ELF-1 (cell line): ENCODE results near the gene HRH3.

ENCODE experiments used
- DNase-seq: peaks from one replicate; pipeline ENCODE4 v3.0.0-alpha.2; 2016; ENCODE audit warnings: low read depth, low spot score

The HRH3 gene

DNA sequence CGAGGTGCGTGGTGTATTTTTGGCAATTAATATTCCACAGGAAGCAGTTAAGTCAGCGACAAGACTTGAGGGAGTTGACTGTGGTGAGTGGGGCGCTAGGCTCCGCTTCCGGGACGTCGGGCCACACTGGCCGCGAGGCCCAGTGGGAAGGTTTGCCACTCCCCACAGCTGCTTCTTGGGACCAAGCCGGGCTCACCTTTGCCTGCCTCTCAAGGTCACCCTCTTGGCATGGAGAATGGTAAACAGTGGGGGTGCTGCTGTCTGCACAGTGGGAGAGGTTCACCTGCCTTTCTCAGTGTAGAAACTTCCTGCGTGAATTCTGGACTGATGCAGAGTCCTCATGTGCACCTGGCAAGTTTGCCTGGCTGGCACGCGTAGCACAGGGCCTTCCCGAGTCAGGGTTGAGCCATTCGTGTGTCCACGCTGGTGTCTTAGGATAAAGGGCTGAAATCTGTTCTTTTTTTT lies 24.6 kb upstream of the HRH3 start:
- DNase-seq = no peak

- DNase-seq = no peak
Observed at GRCh38 chr20:62243906-62244515, 23.9 kb upstream of the HRH3 start.

DNA sequence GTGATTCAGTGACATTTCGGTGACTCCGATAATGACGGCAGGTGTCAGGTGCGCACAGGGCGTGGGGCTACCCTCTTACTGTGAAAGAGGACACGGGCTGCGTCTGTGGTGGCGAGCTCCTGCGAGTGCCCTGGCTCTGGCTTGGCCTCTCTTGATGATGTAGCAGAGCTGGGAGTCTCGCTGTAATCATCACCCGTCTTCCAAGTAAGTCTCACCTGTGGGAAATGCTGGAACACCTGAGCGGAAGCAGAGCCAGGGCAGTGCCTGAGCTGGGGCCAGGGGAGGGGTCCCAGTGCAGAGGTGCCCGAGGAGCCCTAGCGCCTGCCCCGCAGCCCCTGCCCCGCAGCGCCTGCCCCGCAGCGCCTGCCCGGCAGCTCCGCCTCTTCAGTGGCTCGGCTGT lies 23.0 kb upstream of the HRH3 start:
- no peak for DNase-seq

GRCh38 chr20:62242176-62242575 lies 22.1 kb upstream of the HRH3 start:
- no peak for DNase-seq

DNA sequence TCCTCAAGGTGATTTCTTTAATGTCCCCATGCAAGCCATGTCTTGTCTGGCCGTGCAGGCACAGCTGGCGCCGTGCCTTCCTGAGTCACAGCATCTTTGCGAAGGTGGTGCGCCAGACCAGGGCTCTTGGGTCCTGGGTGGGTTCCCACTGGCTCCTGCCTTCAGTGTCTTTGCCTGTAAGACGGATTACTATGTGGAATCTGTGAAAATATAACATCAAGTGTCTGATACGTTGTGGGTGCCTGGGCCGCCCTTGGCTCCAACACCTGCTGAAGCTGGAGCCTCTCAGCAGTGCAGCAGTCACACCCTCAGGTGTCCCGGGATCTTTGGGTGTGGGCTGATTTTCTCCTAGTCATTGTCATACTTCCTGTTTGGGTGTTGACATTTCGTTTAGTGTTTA lies 21.4 kb upstream of the HRH3 start:
- no peak for DNase-seq

DNA sequence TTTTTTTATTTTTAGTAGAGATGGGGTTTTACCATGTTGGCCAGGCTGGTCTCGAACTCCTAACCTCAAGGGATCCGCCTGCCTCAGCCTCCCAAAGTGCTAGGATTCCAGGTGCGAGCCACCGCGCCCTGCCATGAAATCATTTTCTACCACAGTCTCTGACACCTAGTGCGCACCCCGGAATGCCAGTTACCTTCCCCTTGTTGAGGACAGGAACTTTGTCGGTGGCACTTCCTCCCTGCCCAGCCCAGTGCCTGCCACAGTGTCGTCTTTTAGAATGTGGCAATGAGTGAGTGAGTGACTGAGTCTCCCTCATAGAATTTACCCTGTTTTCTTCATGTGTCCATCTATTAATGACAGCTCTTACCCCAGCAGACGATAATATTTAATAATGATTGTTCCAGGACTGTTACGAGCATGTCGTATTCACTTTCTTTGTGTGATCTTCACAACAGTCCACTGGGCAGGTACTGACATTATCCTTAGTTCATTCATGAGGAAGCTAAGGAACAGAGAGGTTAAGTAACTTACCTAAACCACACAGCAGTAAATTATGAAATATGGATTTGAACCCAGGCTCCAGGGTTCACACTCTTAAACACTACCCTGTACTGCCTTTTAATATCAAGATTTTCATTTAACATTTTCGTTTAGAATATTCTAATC lies 20.1 kb upstream of the HRH3 start:
- no peak for DNase-seq

- no peak for DNase-seq
Observed at GRCh38 chr20:62239278-62239879, 19.3 kb upstream of the HRH3 start.

DNA sequence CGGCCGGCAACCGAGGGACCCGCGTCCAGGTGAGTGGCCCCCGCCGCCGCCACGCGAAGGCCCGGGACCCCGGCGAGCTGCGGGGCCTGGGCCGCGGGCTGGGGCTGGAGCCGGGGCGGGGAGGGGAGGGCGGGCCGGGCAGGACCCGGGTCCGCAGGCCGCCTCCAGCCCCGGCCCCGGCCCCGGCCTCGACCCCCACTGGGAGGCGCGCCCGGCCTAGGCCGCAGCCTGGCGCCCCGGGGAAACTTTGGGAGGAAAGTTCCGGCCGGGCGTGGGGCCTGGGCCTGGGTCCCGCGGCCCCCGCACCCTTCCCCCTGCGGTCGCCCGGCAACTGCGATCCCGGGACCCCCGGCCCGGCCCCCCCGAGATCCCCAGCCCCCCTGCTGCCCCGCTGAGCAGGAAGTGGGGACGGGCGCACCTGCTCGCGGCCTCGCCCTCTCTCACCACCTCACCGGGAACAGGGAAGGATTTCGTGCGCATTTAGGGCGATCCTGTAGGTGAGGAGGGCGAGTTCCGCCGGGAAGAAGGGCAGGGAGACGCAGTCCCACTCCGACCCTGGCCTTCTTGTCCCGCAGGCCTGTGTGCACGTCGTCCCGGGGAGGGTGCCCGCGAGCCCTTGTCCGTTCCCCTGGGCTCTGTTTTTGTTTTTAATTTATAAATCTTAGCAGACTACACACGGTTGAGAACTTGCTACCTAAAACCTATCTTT lies 18.6 kb upstream of the HRH3 start:
- no peak for DNase-seq

DNA sequence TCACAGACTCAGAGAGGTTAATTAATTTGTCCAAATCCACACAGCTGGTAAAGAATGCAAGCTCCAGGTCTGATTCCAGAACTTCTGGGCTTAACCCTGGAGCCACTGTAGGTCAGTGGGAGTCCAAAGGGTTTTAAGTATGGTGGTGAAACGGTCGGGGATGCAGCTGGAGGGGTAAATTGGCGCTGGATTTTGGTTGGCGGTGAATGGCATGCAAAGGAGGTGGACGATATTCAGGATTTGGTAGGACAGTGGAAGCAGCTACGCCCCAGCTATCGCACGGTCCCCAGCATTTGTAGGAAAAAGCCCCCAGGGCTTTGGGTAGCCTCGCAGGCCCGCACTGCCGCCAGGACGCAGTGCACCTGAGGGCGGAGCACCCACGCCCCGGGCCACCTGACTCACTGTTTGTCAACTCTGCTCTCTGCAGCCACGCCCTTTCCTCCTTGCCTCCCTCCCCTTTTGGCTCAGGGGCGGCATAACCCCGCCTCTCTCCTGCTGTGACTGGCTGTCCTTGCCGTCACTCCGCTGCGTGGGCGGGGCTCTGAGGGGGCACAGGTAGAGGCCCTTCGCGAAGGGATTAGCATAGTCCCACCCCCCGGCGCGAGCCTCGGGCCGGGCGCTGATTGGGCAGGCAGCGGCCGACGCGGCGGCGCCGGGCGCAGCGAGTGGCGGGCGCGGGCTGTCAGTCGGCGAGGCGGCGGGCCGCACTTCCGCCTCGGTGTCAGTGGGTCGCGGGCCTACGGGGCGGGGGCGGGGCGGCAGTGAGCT lies 17.9 kb upstream of the HRH3 start, which contains the start of gene OSBPL2:
Gene OSBPL2, plus strand, starts transcription at position 721 of the 768 bp plus-strand sequence. CDS start 17,664 bp downstream, outside the sequence.
- DNase-seq = peak; percentile 100

- no peak for DNase-seq
Observed at GRCh38 chr20:62237514-62237800, 17.4 kb upstream of the HRH3 start.

GRCh38 chr20:62236766-62237513 lies 16.9 kb upstream of the HRH3 start:
- peak; percentile 82 for DNase-seq

- no peak for DNase-seq
Observed at GRCh38 chr20:62236200-62236599, 16.1 kb upstream of the HRH3 start.

DNA sequence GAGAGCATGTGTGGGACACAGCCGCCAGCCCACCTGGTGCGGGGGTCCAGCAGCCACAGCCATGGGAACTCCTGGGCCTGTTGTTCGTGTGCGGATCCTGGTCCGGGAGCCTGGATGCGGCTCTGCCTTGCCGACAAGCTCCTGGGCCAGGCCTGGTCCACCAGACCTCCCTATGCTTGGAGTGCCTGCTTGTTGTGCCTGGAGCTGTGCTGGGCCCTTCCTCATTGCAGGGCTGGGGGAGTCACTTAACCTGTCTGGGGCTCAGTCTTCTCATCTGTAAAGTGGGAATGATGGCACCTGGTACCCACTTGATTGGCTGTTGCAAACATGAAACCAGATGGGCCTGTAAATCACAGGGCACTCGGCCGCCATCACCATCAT lies 15.7 kb upstream of the HRH3 start:
- DNase-seq = no peak

DNA sequence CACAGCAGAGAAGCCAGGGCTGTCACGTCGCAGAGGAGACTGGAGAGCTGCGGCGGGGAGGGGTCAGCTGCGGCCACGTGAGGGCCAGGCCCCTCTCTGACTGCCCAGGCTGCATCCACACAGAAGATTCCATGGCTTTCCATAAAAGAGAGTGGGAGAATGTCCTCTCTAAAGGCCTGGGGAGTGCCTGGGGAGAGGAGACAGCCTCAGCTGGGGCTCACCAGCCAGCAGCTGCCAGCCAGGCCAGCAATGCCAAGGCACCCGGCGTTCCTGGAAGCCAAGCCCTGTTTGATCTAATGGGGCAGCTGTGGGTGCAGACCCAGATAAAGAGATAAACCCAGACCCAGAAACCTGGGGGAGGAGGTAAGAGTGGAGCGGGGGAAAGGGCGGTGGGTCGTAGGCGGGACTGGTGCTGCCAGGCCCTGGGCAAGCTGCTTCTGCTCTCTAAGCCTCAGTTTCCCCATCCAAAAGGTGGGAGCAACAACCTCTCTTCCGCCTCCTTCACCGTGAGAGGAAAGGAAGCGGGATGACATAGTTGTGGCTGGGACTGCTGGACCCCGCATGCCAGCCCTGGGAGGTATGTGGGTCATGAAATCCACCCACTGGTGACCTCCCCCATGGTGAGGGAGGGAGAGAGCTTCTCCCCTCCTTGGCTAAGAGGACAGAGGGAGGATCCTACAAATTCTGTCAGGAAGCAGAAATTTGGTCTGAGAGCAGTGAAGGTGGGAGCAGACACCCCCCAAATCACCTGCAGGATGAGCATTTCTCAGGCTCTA lies 15.1 kb upstream of the HRH3 start:
- no peak for DNase-seq

- DNase-seq = no peak
Observed at GRCh38 chr20:62234339-62234738, 14.3 kb upstream of the HRH3 start.

- DNase-seq = no peak
Observed at GRCh38 chr20:62233684-62234083, 13.6 kb upstream of the HRH3 start.

DNA sequence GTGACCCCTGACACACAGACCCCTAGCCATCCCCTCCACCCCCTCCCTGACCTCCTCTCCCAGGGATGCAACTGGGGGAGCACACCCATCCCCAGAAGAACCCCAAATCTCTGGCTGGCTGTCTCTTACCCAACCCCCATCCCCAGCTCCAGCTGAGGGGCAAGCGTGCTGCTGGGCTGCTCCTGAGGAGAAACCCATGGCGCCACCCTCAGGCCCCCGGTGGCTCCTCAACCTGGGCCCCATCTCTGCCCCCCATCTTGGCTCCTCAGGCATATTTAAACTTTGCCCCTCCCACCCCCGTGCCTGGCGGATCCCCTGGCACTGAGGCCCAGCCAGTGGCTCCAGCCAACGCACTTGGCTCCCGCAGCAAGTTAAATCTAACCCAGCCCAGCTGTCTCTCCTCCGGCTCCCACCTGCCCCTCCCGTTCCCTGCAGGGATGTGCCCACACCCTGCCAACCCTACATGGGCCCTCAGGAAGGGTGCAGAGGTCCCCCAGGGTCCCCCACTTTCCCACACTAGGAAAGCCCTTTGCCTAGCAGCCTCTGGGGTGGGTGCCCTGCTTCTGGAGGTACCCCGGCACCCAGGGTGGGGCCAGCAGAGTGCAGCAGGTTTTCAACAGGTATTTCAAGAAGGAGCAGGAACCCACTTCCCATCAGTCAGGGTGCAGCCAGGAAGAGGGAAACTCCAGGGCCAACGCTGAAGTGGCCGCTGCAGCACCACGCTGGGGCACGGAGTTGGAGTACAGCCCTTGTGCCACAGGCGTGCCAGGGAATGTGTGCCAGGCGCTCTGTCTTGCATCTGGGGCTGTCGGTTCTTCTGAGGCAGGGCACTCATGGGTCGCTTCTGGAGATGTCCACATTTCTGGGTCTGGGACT lies 12.9 kb upstream of the HRH3 start:
- DNase-seq = no peak

DNA sequence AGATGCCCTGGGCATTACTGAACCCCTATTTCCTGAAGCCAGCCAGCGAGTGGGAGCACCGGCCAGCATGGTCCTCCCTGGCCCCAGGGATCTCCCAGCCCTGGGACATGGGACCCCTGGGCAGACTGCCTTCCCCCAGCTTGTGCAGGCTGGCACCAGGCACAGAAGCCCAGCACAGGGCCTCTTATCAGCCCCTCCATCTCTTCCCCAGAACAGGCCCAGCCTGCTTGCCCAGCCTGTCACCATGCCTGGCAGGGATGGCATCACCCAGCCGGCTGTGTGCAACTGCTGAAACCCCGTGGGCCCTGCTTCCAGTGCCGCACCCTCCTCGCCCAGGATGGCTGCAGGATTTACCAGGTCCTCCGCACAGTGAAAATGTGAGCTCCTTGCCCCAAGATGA lies 12.1 kb upstream of the HRH3 start:
- no peak for DNase-seq

- no peak for DNase-seq
Observed at GRCh38 chr20:62231292-62231691, 11.2 kb upstream of the HRH3 start.
